Right ventricle myocardium inferior (tissue), 1 donor: ENCODE measurements around the gene ATXN1. TPM values are rescaled to one million over a fixed set of nuclear protein-coding genes. Genes with fewer than 3 reads are reported as not detected.
"Not testable (repeated sequence)": the region's sequence is repeated elsewhere in the genome, so short reads cannot be mapped to it uniquely, and the experiment has no call there.

ENCODE experiments used
- ATAC-seq: fragments of 200-7000 bp; cut with Tn5 transposase; one replicate; pipeline ENCODE4 v1.9.1; 2020; ENCODE audit warnings: mild to moderate bottlenecking, moderate library complexity
- DNase-seq: peaks from one replicate; pipeline ENCODE4 v3.0.0; 2021; ENCODE audit errors: missing footprints
- intact Hi-C: fragments of 100-400 bp; cut with DNase I; formaldehyde crosslinking; loops from one replicate; pipeline ENCODE4 v1.11.0; 2022
- total RNA-seq: library from RNA; stranded (reverse); fragmentation: NEBNext Ultra II Directional; extraction: Animal tissue kit (Norgen Biotek cat#: 25700); gene quantifications from one replicate; pipeline ENCODE4 v1.2.1, GENCODE V29; 2021
- donor health status: DM: no; HTN: yes; CAD: no; lungs with severe emphysema.

Gene ATXN1
- total RNA-seq, 1 donor from 2014 or later: 42.5 TPM

GRCh38 chr6:16277101-16277981 is 483.9 kb downstream of the ATXN1 start:
- intact Hi-C loops: loop anchor here (1.0 to 10.0 kb wide), 3 partner anchors 33 to 53 kb away; no protein-coding TSS in a partner anchor

GRCh38 chr6:16274885-16275589 is 486.2 kb downstream of the ATXN1 start:
- DNase-seq (no peak), ATAC-seq (no peak)
- intact Hi-C loops: loop anchor here (10.0 kb wide), 1 partner anchor 50 kb away; no protein-coding TSS in a partner anchor

More at GRCh38 chr6:16277101-16277981, 483.9 kb downstream of the ATXN1 start:
- DNase-seq: peak; percentile 77
- ATAC-seq: peak; percentile 90

GRCh38 chr6:16274483-16274882 is 486.8 kb downstream of the ATXN1 start:
- intact Hi-C loops: loop anchor here (10.0 kb wide), 1 partner anchor 50 kb away; no protein-coding TSS in a partner anchor
- ATAC-seq (no peak), DNase-seq (no peak)

- intact Hi-C loops: loop anchor here (10.0 kb wide), 1 partner anchor 48 kb away; no protein-coding TSS in a partner anchor
Observed at GRCh38 chr6:16273256-16273655, 488.0 kb downstream of the ATXN1 start.

GRCh38 chr6:16272201-16272600 is 489.1 kb downstream of the ATXN1 start:
- DNase-seq (no peak), ATAC-seq (no peak)
- intact Hi-C loops: loop anchor here (10.0 kb wide), 1 partner anchor 47 kb away; no protein-coding TSS in a partner anchor

More at GRCh38 chr6:16273256-16273655, 488.0 kb downstream of the ATXN1 start:
- DNase-seq (no peak), ATAC-seq (no peak)

- DNase-seq (no peak), ATAC-seq (no peak)
- intact Hi-C loops: loop anchor here (10.0 kb wide), 1 partner anchor 47 kb away; no protein-coding TSS in a partner anchor
Observed at GRCh38 chr6:16271428-16271827, 489.8 kb downstream of the ATXN1 start.

GRCh38 chr6:16270178-16270794 is 491.0 kb downstream of the ATXN1 start:
- ATAC-seq (no peak), DNase-seq (no peak)
- intact Hi-C loops: loop anchor here (10.0 kb wide), 1 partner anchor 45 kb away; no protein-coding TSS in a partner anchor

- intact Hi-C loops: loop anchor here (10.0 kb wide), 1 partner anchor 45 kb away; no protein-coding TSS in a partner anchor
- not testable (repeated sequence) for ATAC-seq, DNase-seq
Observed at GRCh38 chr6:16269442-16270070, 491.7 kb downstream of the ATXN1 start.

GRCh38 chr6:16267428-16268263 is 493.6 kb downstream of the ATXN1 start:
- intact Hi-C loops: no loop called here
- ATAC-seq: no peak

GRCh38 chr6:16265351-16266341 is 495.6 kb downstream of the ATXN1 start:
- ATAC-seq (peak; percentile 56), DNase-seq (no peak)
- intact Hi-C loops: no loop called here

More at GRCh38 chr6:16267428-16268263, 493.6 kb downstream of the ATXN1 start:
- no peak for DNase-seq

- intact Hi-C loops: no loop called here
- DNase-seq (no peak), ATAC-seq (no peak)
Observed at GRCh38 chr6:16264785-16265184, 496.5 kb downstream of the ATXN1 start.

- DNase-seq, ATAC-seq, intact Hi-C loops: not testable (repeated sequence)
Observed at GRCh38 chr6:16263464-16264099, 497.7 kb downstream of the ATXN1 start.

GRCh38 chr6:16262773-16263172 is 498.5 kb downstream of the ATXN1 start:
- intact Hi-C loops, ATAC-seq, DNase-seq: not testable (repeated sequence)

GRCh38 chr6:16260602-16261001 is 500.7 kb downstream of the ATXN1 start:
- DNase-seq, ATAC-seq, intact Hi-C loops: not testable (repeated sequence)

GRCh38 chr6:16259604-16260003 is 501.7 kb downstream of the ATXN1 start:
- not testable (repeated sequence) for ATAC-seq, DNase-seq
- intact Hi-C loops: loop anchor here (2.0 kb wide), 1 partner anchor 15 kb away; no protein-coding TSS in a partner anchor

GRCh38 chr6:16258709-16259075 is 502.6 kb downstream of the ATXN1 start:
- intact Hi-C loops: loop anchor here (2.0 kb wide), 1 partner anchor 14 kb away; no protein-coding TSS in a partner anchor
- DNase-seq (no peak), ATAC-seq (no peak)
